ENCODE results near the gene RLN3. TPM values are rescaled to one million over a fixed set of nuclear protein-coding genes. Genes with fewer than 3 reads are reported as not detected.

RLN3 gene
- total and polyA plus RNA-seq, 2 experiments from 2014 or later = not detected

GRCh38 chr19:14039181-14039580, 11.2 kb downstream of the RLN3 start:
- Mint-ChIP-seq H3K9me3 (no peaks in the 10 kb centered on the region), H3K4me1 (peaks cover 3% of the 10 kb centered on the region; the same call in 2 of the 3 replicates), H3K27ac (no peak overlapping the region), H3K27me3 (ENCODE audit: insufficient read depth, low read depth, poor library complexity) (peaks cover 3% of the 10 kb centered on the region), H3K36me3 (ENCODE audit: low read depth) (no peaks in the 10 kb centered on the region; the same call in 2 of the 3 replicates), H3K4me3 (no peak overlapping the region)
- Histone ChIP-seq H3K9me2 (ENCODE audit: insufficient read depth) (no peaks in the 10 kb centered on the region), H3K4me3 (no peak overlapping the region), H3K27ac (ENCODE audit: low read depth) (no peak overlapping the region), H3K79me2 (replicated peaks; ENCODE audit: insufficient read depth) (no peaks in the 10 kb centered on the region), H4K20me1 (replicated peaks; ENCODE audit: insufficient read depth) (no peaks in the 10 kb centered on the region), H3K27me3 (ENCODE audit: insufficient read depth) (no peaks in the 10 kb centered on the region), H3F3A (replicated peaks; ENCODE audit: low read depth) (0 out of 2 replicates have a peak, but pooled peaks cover under 1% of the 10 kb centered on the region), H2AFZ (no peak overlapping the region), H3K4me2 (no peak overlapping the region), H3K36me3 (ENCODE audit: insufficient read depth) (no peaks in the 10 kb centered on the region), H3K4me1 (ENCODE audit: insufficient read depth) (no peaks in the 10 kb centered on the region)
- DNase-seq (ENCODE audit: low spot score) (no peak), ATAC-seq (no peak)
- TF ChIP-seq REST (IDR thresholded peaks at IDR 0.05; ENCODE audit: unreplicated experiment) (no peak), POLR2AphosphoS5 (IDR thresholded peaks at IDR 0.05; ENCODE audit: low read depth) (no peak), EZH2phosphoT487 (IDR thresholded peaks at IDR 0.05; ENCODE audit: unreplicated experiment) (no peak), ZNF331 (CRISPR knock-in tag; IDR thresholded peaks at IDR 0.05; ENCODE audit: low read depth) (no peak), STAT1 (IDR thresholded peaks at IDR 0.05; ENCODE audit: unreplicated experiment) (no peak), NANOG (IDR thresholded peaks at IDR 0.05; ENCODE audit: borderline replicate concordance) (no peak), EZH2 (IDR thresholded peaks at IDR 0.05; ENCODE audit: low read depth, unreplicated experiment) (no peak), ZNF114 (CRISPR knock-in tag; IDR thresholded peaks at IDR 0.05) (no peak), CREB1 (CRISPR knock-in tag; IDR thresholded peaks at IDR 0.05; ENCODE audit: low read depth) (no peak)
- TF ChIP-seq, protein P1, sequence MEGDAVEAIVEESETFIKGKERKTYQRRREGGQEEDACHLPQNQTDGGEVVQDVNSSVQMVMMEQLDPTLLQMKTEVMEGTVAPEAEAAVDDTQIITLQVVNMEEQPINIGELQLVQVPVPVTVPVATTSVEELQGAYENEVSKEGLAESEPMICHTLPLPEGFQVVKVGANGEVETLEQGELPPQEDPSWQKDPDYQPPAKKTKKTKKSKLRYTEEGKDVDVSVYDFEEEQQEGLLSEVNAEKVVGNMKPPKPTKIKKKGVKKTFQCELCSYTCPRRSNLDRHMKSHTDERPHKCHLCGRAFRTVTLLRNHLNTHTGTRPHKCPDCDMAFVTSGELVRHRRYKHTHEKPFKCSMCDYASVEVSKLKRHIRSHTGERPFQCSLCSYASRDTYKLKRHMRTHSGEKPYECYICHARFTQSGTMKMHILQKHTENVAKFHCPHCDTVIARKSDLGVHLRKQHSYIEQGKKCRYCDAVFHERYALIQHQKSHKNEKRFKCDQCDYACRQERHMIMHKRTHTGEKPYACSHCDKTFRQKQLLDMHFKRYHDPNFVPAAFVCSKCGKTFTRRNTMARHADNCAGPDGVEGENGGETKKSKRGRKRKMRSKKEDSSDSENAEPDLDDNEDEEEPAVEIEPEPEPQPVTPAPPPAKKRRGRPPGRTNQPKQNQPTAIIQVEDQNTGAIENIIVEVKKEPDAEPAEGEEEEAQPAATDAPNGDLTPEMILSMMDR (conservative IDR thresholded peaks at IDR 0.05; ENCODE audit: low read depth in 2 of 2) = no peak
